Frontal cortex (tissue), 4 donors: ENCODE data around the gene S100Z. TPM values are rescaled to one million over a fixed set of nuclear protein-coding genes. Genes with fewer than 3 reads are reported as not detected.
A peak's percentile ranks its signal among the peaks of the same experiment; 100 is the strongest.
"Not testable (repeated sequence)": the region's sequence is repeated elsewhere in the genome, so short reads cannot be mapped to it uniquely, and the experiment has no call there.

Experiments used
- DNase-seq, 2 donors: peaks; one replicate each; pipeline ENCODE4 v3.0.0; 2012; ENCODE audit warnings: low spot score in 2 of 2
- FAIRE-seq: peaks from 2 replicates; lab custom pipeline; 2012; peaks lifted over from hg19 to GRCh38; lab: Jason Lieb, UNC
- total RNA-seq: library from RNA; depleted of rRNA; stranded (reverse); fragments of >200 nt; gene quantifications from one replicate; pipeline ENCODE4 v1.2.3, GENCODE V29; 2014
- donor health status: control.
- donor health status: control.
- donor health status: control.

S100Z gene
- total RNA-seq, 1 donor from 2014 or later, result not detected

DNA sequence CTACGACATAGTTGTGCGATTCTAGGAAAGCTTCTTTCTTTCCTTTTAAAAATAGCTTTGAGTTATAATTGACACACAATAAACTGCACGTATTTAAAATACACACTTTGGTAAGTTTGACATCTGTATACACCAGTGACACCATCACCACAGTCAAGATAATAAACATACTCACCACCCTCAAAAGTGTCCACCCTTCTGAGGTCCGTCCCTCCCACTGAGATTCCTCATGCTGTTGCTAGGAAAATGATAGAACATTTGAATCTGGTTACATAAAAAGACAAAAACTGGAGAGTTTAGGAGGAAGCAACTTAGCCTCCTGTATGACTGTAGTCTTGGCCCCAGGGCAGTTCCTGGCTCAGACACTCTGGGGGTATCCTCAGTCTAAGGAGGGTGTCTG, 17.2 kb downstream of the S100Z start:
- DNase-seq (no peak), FAIRE-seq (no peak)

- DNase-seq (peak; percentile 47 to 54), FAIRE-seq (no peak)
Observed at GRCh38 chr5:76867827-76868693, 18.2 kb downstream of the S100Z start.

- no peak for FAIRE-seq
- no peak for DNase-seq
Observed at GRCh38 chr5:76870046-76870445, 20.2 kb downstream of the S100Z start.

GRCh38 chr5:76874088-76874581, 24.3 kb downstream of the S100Z start:
- FAIRE-seq, result no peak

GRCh38 chr5:76888733-76889300, 39.0 kb downstream of the S100Z start:
- FAIRE-seq, result no peak
- no peak for DNase-seq

More at GRCh38 chr5:76874088-76874581, 24.3 kb downstream of the S100Z start:
- no peak for DNase-seq

- DNase-seq (no peak), FAIRE-seq (no peak)
Observed at GRCh38 chr5:76893294-76893693, 43.5 kb downstream of the S100Z start.

DNA sequence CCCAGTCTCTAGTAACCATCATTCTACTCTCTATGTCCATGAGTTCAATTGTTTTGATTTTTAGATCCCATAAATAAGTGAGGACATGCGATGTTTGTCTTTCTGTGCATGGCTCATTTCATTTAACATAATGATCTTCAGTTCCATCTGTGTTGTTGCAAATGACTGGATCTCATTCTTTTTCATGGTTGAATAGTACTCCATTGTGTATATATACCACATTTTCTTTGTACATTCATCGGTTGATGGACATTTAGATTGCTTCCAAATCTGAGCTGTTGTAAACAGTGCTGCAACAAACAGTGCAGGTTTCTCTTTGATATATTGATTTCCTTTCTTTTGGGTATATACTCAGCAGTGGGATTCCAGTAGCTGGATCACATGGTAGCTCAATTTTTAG, 46.4 kb downstream of the S100Z start:
- DNase-seq (no peak), FAIRE-seq (no peak)

DNA sequence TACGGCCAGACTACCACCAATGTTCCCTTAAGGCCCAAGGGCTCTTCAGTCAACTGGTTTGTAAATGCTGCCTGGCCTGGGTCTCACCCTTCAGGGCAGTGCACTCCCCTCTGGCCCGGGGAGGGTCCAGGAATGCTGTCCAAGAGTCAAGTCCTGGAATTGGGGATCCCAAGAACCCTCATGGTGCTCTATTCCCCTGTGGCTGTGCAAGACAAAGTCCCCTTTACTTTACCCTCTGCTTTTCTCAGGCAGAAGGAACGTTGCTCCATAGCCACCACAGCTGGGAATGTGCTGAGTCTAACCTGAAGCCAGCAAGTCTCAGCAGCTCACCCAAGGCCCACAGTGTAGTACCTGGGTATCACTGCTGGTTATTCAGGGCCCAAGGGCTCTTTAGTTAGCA, 51.7 kb downstream of the S100Z start:
- FAIRE-seq, result no peak
- DNase-seq, result no peak

GRCh38 chr5:76908166-76908565, 58.4 kb downstream of the S100Z start:
- no peak for FAIRE-seq
- DNase-seq, result no peak

- not testable (repeated sequence) for DNase-seq, FAIRE-seq
Observed at GRCh38 chr5:76910344-76910933, 60.6 kb downstream of the S100Z start.

- FAIRE-seq, DNase-seq: not testable (repeated sequence)
Observed at GRCh38 chr5:76914671-76915070, 64.9 kb downstream of the S100Z start.

GRCh38 chr5:76918539-76918938, 68.7 kb downstream of the S100Z start:
- no peak for FAIRE-seq
- no peak for DNase-seq

DNA sequence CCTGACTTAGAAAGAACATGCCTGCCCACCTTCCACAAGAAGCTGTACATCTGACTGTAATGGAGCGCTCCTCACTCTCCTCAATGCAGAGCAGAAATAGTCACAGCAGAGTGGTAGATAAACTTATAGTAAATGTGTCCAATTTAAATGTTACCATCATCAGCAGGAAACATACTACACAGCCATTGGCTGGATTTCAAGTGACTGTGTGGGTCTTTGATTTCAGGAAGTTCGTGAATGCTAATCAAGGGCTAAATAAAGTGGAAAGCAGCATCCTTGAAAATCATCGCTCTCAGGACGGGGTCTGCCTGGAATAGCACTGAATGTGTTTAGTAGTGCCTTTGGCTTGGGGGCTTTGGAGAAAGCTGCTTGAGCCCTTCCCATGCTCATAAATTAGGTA, 70.7 kb downstream of the S100Z start:
- no peak for DNase-seq
- FAIRE-seq, result no peak

- no peak for DNase-seq
Observed at GRCh38 chr5:76926329-76927105, 76.7 kb downstream of the S100Z start.

GRCh38 chr5:76927961-76928360, 78.1 kb downstream of the S100Z start:
- FAIRE-seq, result no peak

More at GRCh38 chr5:76926329-76927105, 76.7 kb downstream of the S100Z start:
- FAIRE-seq, result no peak

GRCh38 chr5:76930083-76930482, 80.3 kb downstream of the S100Z start:
- FAIRE-seq (no peak), DNase-seq (no peak)

More at GRCh38 chr5:76927961-76928360, 78.1 kb downstream of the S100Z start:
- no peak for DNase-seq

GRCh38 chr5:76938177-76938576, 88.4 kb downstream of the S100Z start:
- no peak for FAIRE-seq

DNA sequence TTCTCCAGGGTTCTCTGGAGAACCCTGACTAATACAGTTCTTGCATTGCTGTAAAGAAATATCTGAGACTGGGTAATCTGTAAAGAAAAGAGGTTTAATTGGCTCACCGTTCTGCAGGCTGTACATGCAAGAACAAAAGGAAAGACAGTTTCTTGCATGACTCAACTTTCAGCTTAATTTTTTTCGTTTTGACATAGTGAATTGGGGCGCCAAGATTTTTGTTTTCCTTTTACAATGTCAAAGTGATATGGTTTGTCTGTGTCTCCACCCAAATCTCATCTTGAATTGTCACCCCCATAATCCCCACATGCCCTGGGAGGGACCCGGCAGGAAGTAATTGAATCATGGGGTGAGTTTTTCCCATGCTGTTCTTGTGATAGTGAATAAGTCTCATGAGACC, 91.2 kb downstream of the S100Z start:
- no peak for FAIRE-seq
- DNase-seq, result no peak

More at GRCh38 chr5:76938177-76938576, 88.4 kb downstream of the S100Z start:
- no peak for DNase-seq

DNA sequence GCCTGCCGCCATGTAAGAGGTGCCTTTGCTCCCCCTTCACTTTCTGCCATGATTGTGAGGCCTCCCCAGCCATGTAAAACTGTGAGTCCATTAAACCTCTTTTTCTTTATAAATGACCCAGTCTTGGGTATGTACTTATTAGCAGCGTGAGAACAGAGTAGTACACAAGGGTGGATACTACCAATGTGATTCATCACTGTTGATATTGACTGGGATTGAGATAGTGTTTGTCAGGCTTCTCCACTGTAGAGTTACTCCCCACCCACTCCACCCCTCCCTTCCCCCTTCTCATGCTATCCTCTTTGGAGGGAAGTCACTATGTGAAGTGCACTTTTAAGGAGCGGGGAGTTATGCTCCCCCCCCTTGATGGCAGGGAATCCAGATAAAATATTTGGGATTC, 91.6 kb downstream of the S100Z start:
- DNase-seq (no peak), FAIRE-seq (no peak)

DNA sequence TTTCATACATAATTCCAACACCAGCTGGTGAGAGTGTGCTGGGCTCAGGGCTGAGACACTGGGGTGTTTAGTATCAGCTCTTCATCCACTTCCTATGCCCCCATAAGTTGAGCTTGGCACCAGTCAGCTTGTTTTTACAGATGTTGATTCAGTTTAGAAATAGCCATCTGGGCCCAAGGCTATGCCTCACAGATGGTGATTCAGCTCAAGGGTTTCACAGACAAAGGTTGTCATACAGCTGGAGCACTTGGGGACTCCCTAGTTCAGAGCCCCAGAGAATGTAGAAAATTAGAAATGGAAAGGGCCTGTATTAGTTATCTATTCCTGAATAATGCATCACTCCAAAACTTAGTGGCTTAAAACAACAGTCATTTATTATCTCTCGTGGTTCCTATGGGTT, 92.8 kb downstream of the S100Z start:
- DNase-seq, result no peak
- FAIRE-seq, result no peak
